Cerebellar cortex (tissue), 1 donor: ENCODE measurements around the gene TWF2.
A peak's percentile ranks its signal among the peaks of the same experiment; 100 is the strongest.
"Not testable (repeated sequence)": the region's sequence is repeated elsewhere in the genome, so short reads cannot be mapped to it uniquely, and the experiment has no call there.

Experiments
- DNase-seq: peaks from one replicate; pipeline ENCODE4 v3.0.0-alpha.2; 2015; ENCODE audit warnings: low spot score

Gene TWF2

GRCh38 chr3:52238761-52239701 lies at the start of gene TWF2:
Gene TWF2 (minus strand): TSS chr3:52239158. CDS start chr3:52239016, 142 bp downstream.
- DNase-seq = peak; percentile 71

GRCh38 chr3:52288674-52289073 lies 49.7 kb upstream of the TWF2 start:
- DNase-seq = no peak

- DNase-seq = peak; percentile 32
Observed at GRCh38 chr3:52286777-52287110, 47.8 kb upstream of the TWF2 start.

GRCh38 chr3:52284051-52284450 lies 45.1 kb upstream of the TWF2 start:
- DNase-seq = not testable (repeated sequence)

GRCh38 chr3:52283306-52283705 lies 44.3 kb upstream of the TWF2 start:
- DNase-seq = peak; percentile 56

GRCh38 chr3:52281981-52282801 lies 43.2 kb upstream of the TWF2 start:
- peak; percentile 76 for DNase-seq

- peak; percentile 42 for DNase-seq
Observed at GRCh38 chr3:52280050-52280461, 41.1 kb upstream of the TWF2 start.

- no peak for DNase-seq
Observed at GRCh38 chr3:52279596-52279995, 40.6 kb upstream of the TWF2 start.

GRCh38 chr3:52278510-52279069 lies 39.6 kb upstream of the TWF2 start, which contains the start of gene WDR82:
Gene WDR82 (minus strand): TSS chr3:52278649. CDS start chr3:52278361, 288 bp downstream.
- peak; percentile 90 for DNase-seq

GRCh38 chr3:52277972-52278509 lies 39.1 kb upstream of the TWF2 start:
- peak; percentile 46 for DNase-seq

- DNase-seq = peak; percentile 58
Observed at GRCh38 chr3:52277071-52277964, 38.4 kb upstream of the TWF2 start.

GRCh38 chr3:52274781-52275180 lies 35.8 kb upstream of the TWF2 start:
- not testable (repeated sequence) for DNase-seq

- DNase-seq = no peak
Observed at GRCh38 chr3:52272831-52273230, 33.9 kb upstream of the TWF2 start.

- DNase-seq = not testable (repeated sequence)
Observed at GRCh38 chr3:52272172-52272571, 33.2 kb upstream of the TWF2 start.

- no peak for DNase-seq
Observed at GRCh38 chr3:52270252-52270754, 31.3 kb upstream of the TWF2 start.

- DNase-seq = no peak
Observed at GRCh38 chr3:52269776-52270175, 30.8 kb upstream of the TWF2 start.

- no peak for DNase-seq
Observed at GRCh38 chr3:52268036-52268435, 29.1 kb upstream of the TWF2 start.

- DNase-seq = no peak
Observed at GRCh38 chr3:52265387-52265786, 26.4 kb upstream of the TWF2 start.

- no peak for DNase-seq
Observed at GRCh38 chr3:52262447-52262846, 23.5 kb upstream of the TWF2 start.

GRCh38 chr3:52259448-52259847 lies 20.5 kb upstream of the TWF2 start:
- no peak for DNase-seq

GRCh38 chr3:52259035-52259434 lies 20.1 kb upstream of the TWF2 start:
- no peak for DNase-seq
